GM23338 (cell line): ENCODE results near the gene EZH1. TPM values are rescaled to one million over a fixed set of nuclear protein-coding genes. Genes with fewer than 3 reads are reported as not detected.

Experiments
- ATAC-seq: fragments of 200-7000 bp; cut with Tn5 transposase; 3 replicates; pipeline ENCODE4 v1.9.1; 2020
- DNase-seq: peaks from one replicate; pipeline ENCODE4 v3.0.0-alpha.2; 2015; ENCODE audit warnings: low spot score
- H2AFZ ChIP-seq: fragments of 200-600 bp; sonication (generic); 2 replicates; pipeline ENCODE4 v1.8.0; 2016; ENCODE audit warnings: antibody characterized with exemption, mild to moderate bottlenecking, moderate library complexity
- H3F3A ChIP-seq: fragments of 200-600 bp; sonication (generic); replicated peaks from 2 replicates; pipeline ENCODE4 v1.8.0; 2017; ENCODE audit warnings: antibody characterized with exemption, mixed run types, low read depth
- H3K27ac ChIP-seq: fragments of 200-600 bp; sonication (generic); 2 replicates; pipeline ENCODE4 v1.6.1; 2016; ENCODE audit warnings: low read depth
- H3K27me3 ChIP-seq: fragments of 200-600 bp; sonication (generic); 2 replicates; pipeline ENCODE4 v1.8.0; 2016; ENCODE audit warnings: mild to moderate bottlenecking, mixed run types, moderate library complexity; ENCODE audit not compliant: insufficient read depth
- H3K36me3 ChIP-seq: fragments of 200-600 bp; sonication (generic); 2 replicates; pipeline ENCODE4 v1.8.0; 2016; ENCODE audit warnings: mild to moderate bottlenecking; ENCODE audit not compliant: insufficient read depth
- H3K4me1 ChIP-seq: fragments of 200-600 bp; sonication (generic); 2 replicates; pipeline ENCODE4 v1.8.0; 2016; ENCODE audit warnings: mild to moderate bottlenecking, moderate library complexity; ENCODE audit not compliant: insufficient read depth
- H3K4me2 ChIP-seq: fragments of 200-600 bp; sonication (generic); 2 replicates; pipeline ENCODE4 v1.7.1; 2017; ENCODE audit warnings: mixed run types
- H3K4me3 ChIP-seq: fragments of 200-600 bp; sonication (generic); 2 replicates; pipeline ENCODE4 v1.6.1; 2016; ENCODE audit warnings: mixed run types
- H3K79me2 ChIP-seq: fragments of 200-600 bp; sonication (generic); replicated peaks from 2 replicates; pipeline ENCODE4 v1.8.0; 2017; ENCODE audit warnings: mild to moderate bottlenecking; ENCODE audit not compliant: insufficient read depth
- H3K9me2 ChIP-seq: fragments of 200-600 bp; sonication (generic); 2 replicates; pipeline ENCODE4 v1.8.0; 2017; ENCODE audit not compliant: insufficient read depth
- H4K20me1 ChIP-seq: fragments of 200-600 bp; sonication (generic); replicated peaks from 2 replicates; pipeline ENCODE4 v1.8.0; 2017; ENCODE audit warnings: mild to moderate bottlenecking; ENCODE audit not compliant: insufficient read depth
- H3K27ac Mint-ChIP-seq: 2 replicates; pipeline ENCODE4 v1.8.0; 2020; ENCODE audit warnings: inconsistent platforms, mild to moderate bottlenecking, moderate library complexity, mixed read lengths
- H3K27me3 Mint-ChIP-seq: 3 replicates; pipeline ENCODE4 v1.8.0; 2022; ENCODE audit warnings: low read depth, mild to moderate bottlenecking, moderate library complexity, mixed read lengths, inconsistent platforms; ENCODE audit not compliant: insufficient read depth, poor library complexity
- H3K36me3 Mint-ChIP-seq: 3 replicates; pipeline ENCODE4 v1.8.0; 2021; ENCODE audit warnings: low read depth, mild to moderate bottlenecking, inconsistent platforms, moderate library complexity, mixed read lengths
- H3K4me1 Mint-ChIP-seq: 3 replicates; pipeline ENCODE4 v1.8.0; 2020; ENCODE audit warnings: mild to moderate bottlenecking, inconsistent platforms, mixed read lengths
- H3K4me3 Mint-ChIP-seq: 3 replicates; pipeline ENCODE4 v1.8.0; 2021; ENCODE audit warnings: moderate library complexity, mild to moderate bottlenecking, inconsistent platforms, mixed read lengths
- H3K9me3 Mint-ChIP-seq: 3 replicates; pipeline ENCODE4 v1.8.0; 2020; ENCODE audit warnings: moderate library complexity, mild to moderate bottlenecking, inconsistent platforms, mixed read lengths
- CTCF ChIP-seq, 2 experiments: fragments of 200-600 bp in 1 of 2; sonication (generic) in 1 of 2; conservative IDR thresholded peaks; 2 replicates each; pipeline versions ENCODE4 v1.5.1 to v1.6.1; 2016 to 2017; ENCODE audit warnings: antibody characterized with exemption in 2 of 2, low read depth in 2 of 2, mild to moderate bottlenecking in 2 of 2, moderate library complexity in 1 of 2
- ETS1 ChIP-seq: IDR thresholded peaks from 2 replicates; pipeline ENCODE4 v1.6.1; 2016; ENCODE audit warnings: antibody characterized with exemption
- EZH2phosphoT487 ChIP-seq: fragments of 200-600 bp; sonication (generic); IDR thresholded peaks from one replicate; pipeline ENCODE4 v1.8.1; 2018; ENCODE audit warnings: antibody characterized with exemption; ENCODE audit not compliant: unreplicated experiment
- JUNB ChIP-seq: IDR thresholded peaks from one replicate; pipeline ENCODE4 v1.6.1; 2016; ENCODE audit warnings: antibody characterized with exemption; ENCODE audit not compliant: unreplicated experiment
- NANOG ChIP-seq: IDR thresholded peaks from 2 replicates; pipeline ENCODE4 v1.6.1; 2016; ENCODE audit warnings: antibody characterized with exemption, borderline replicate concordance
- POLR2AphosphoS5 ChIP-seq: IDR thresholded peaks from 2 replicates; pipeline ENCODE4 v1.6.1; 2016; ENCODE audit warnings: antibody characterized with exemption, low read depth
- REST ChIP-seq: IDR thresholded peaks from one replicate; pipeline ENCODE4 v1.6.1; 2018; ENCODE audit warnings: antibody characterized with exemption; ENCODE audit not compliant: unreplicated experiment
- ZNF331 ChIP-seq: fragments of 250-450 bp; sonication (Bioruptor Pico); IDR thresholded peaks from 2 replicates; pipeline ENCODE4 v1.5.0; 2020; ENCODE audit warnings: low read depth, mild to moderate bottlenecking, moderate library complexity
- polyA plus RNA-seq: library from polyadenylated mRNA; unstranded; fragments of >200 nt; fragmentation: Nextera tagmentation; extraction: Ambion mirVana; gene quantifications from 2 replicates; pipeline ENCODE4 v1.2.1, GENCODE V29; 2016
- total RNA-seq: library from RNA; depleted of rRNA; stranded (reverse); fragments of >200 nt; shearing (Covaris generic); gene quantifications from 2 replicates; pipeline ENCODE4 v1.2.3, GENCODE V29; 2014

EZH1 gene
- total and polyA plus RNA-seq, 2 experiments from 2014 or later, result 16.9 to 18.0 TPM

GRCh38 chr17:42655528-42655927 lies 89.3 kb downstream of the EZH1 start (continued):
- TF ChIP-seq ETS1 (no peak), POLR2AphosphoS5 (no peak), JUNB (no peak)

- Mint-ChIP-seq H3K4me3 (peak overlapping the region; percentile 56), H3K4me1 (peaks cover 14% of the 10 kb centered on the region), H3K27me3 (peaks cover 9% of the 10 kb centered on the region), H3K27ac (no peak overlapping the region), H3K36me3 (peaks cover 6% of the 10 kb centered on the region; the same call in 2 of the 3 replicates), H3K9me3 (peaks cover 4% of the 10 kb centered on the region; the same call in 1 of the 3 replicates)
- Histone ChIP-seq H3K4me3 (peak overlapping the region; percentile 68), H3K27ac (peak overlapping the region; percentile 84), H4K20me1 (no peaks in the 10 kb centered on the region), H3K4me1 (0 out of 2 replicates have a peak, but pooled peaks cover 2% of the 10 kb centered on the region), H3K9me2 (no peaks in the 10 kb centered on the region), H3K4me2 (peak overlapping the region; percentile 81), H3K36me3 (no peaks in the 10 kb centered on the region), H3K79me2 (no peaks in the 10 kb centered on the region), H3F3A (0 out of 2 replicates have a peak, but pooled peaks cover 8% of the 10 kb centered on the region), H3K27me3 (0 out of 2 replicates have a peak, but pooled peaks cover 3% of the 10 kb centered on the region), H2AFZ (peak overlapping the region; percentile 100)
- ATAC-seq (peak; percentile 77), DNase-seq (peak; percentile 76)
- TF ChIP-seq CTCF (conservative IDR thresholded peaks at IDR 0.05; ENCODE audit: low read depth in 2 of 2) (no peak), NANOG (no peak), ZNF331 (CRISPR knock-in tag) (no peak), POLR2AphosphoS5 (peak; percentile 51)
Observed at GRCh38 chr17:42653179-42654124, 91.4 kb downstream of the EZH1 start.

GRCh38 chr17:42651392-42651791 lies 93.4 kb downstream of the EZH1 start:
- no peak for DNase-seq
- 0 out of 2 replicates have a peak, but pooled peaks cover 3% of the 10 kb centered on the region for H3K27me3 ChIP-seq
- TF ChIP-seq ETS1 (no peak), NANOG (no peak), REST (no peak), ZNF331 (CRISPR knock-in tag) (no peak), EZH2phosphoT487 (no peak)

More at GRCh38 chr17:42651392-42651791, 93.4 kb downstream of the EZH1 start:
- H3K9me3 Mint-ChIP-seq, result no peaks in the 10 kb centered on the region; the same call in 2 of the 3 replicates
- no peaks in the 10 kb centered on the region for H3K9me2 ChIP-seq
- no peak overlapping the region for H3K27ac Mint-ChIP-seq
- H3K4me1 Mint-ChIP-seq, result peaks cover 11% of the 10 kb centered on the region; the same call in 2 of the 3 replicates
- H3K27ac ChIP-seq, result no peak overlapping the region
- H3K79me2 ChIP-seq, result no peaks in the 10 kb centered on the region
- H3K36me3 ChIP-seq, result no peaks in the 10 kb centered on the region
- H3K4me1 ChIP-seq, result 0 out of 2 replicates have a peak, but pooled peaks cover 2% of the 10 kb centered on the region
- no peak overlapping the region for H2AFZ ChIP-seq
- H3K27me3 Mint-ChIP-seq, result peaks cover 9% of the 10 kb centered on the region
- no peaks in the 10 kb centered on the region for H3K36me3 Mint-ChIP-seq
- H3K4me3 ChIP-seq, result no peak overlapping the region
- 0 out of 2 replicates have a peak, but pooled peaks cover 8% of the 10 kb centered on the region for H3F3A ChIP-seq
- H4K20me1 ChIP-seq, result no peaks in the 10 kb centered on the region
- no peak overlapping the region for H3K4me2 ChIP-seq
- no peak overlapping the region for H3K4me3 Mint-ChIP-seq
- ATAC-seq, result no peak
